ENCODE results near the gene SRPK3.

The SRPK3 gene

DNA sequence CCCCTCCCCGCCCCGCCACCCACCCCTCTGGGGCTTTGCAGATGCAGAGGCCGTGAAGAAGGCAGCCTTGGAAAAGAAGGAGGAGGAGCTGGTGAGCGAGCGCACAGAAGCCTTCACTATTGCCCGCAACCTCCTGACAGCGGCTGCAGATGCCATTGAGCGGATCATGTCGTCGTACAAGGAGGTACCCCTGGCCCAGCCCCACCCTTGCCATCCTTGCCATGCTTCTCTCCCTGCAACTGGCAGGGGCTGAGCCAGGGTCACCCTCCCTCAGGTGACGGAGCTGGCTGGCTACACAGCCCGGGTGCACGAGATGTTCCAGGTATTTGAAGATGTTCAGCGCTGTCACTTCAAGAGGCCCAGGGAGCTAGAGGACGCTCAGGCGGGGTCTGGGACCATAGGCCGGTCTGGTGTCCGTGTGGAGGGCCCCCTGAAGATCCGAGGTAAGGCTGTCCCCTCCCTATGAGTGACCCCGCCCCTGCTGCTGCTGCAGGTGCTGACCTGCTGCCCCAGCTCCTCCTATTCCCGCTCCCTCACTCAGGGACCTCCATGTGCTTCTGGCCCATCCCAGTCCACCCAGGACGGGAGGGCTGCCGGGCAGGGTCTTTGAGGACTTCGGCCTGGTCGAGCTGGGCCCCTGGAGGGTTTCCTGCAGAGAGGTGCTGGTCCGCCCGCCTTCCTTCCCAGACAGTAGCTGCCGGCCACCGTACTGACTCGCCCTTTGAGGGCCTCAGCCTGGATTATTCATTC, 44.6 kb upstream of the SRPK3 start:
- Histone ChIP-seq H3K79me2 (ENCODE audit: insufficient read depth, low read length) (no peaks in the 10 kb centered on the region), H3K4me3 (ENCODE audit: low read depth in 1 of 2, low read length in 2 of 2) (no peak overlapping the region), H4K20me1 (ENCODE audit: insufficient read depth, low read length) (no peaks in the 10 kb centered on the region), H2AFZ (ENCODE audit: low read depth, low read length) (no peak overlapping the region), H3K36me3 (ENCODE audit: insufficient read depth, low read length) (no peaks in the 10 kb centered on the region), H3K4me2 (ENCODE audit: insufficient read depth, low read length) (no peak overlapping the region), H3K27me3 (ENCODE audit: insufficient read depth, low read length, poor library complexity) (no peaks in the 10 kb centered on the region), H3K27ac (ENCODE audit: low read length) (no peak overlapping the region), H3K9me3 (ENCODE audit: insufficient read depth, low read length, severe bottlenecking) (no peaks in the 10 kb centered on the region), H3K4me1 (ENCODE audit: insufficient read depth, low read length) (no peaks in the 10 kb centered on the region), H3K9ac (ENCODE audit: low read depth, low read length) (no peak overlapping the region)
- DNase-seq (no peak), ATAC-seq (ENCODE audit: insufficient read depth, low read depth) (no peak)
- TF ChIP-seq, protein P1, sequence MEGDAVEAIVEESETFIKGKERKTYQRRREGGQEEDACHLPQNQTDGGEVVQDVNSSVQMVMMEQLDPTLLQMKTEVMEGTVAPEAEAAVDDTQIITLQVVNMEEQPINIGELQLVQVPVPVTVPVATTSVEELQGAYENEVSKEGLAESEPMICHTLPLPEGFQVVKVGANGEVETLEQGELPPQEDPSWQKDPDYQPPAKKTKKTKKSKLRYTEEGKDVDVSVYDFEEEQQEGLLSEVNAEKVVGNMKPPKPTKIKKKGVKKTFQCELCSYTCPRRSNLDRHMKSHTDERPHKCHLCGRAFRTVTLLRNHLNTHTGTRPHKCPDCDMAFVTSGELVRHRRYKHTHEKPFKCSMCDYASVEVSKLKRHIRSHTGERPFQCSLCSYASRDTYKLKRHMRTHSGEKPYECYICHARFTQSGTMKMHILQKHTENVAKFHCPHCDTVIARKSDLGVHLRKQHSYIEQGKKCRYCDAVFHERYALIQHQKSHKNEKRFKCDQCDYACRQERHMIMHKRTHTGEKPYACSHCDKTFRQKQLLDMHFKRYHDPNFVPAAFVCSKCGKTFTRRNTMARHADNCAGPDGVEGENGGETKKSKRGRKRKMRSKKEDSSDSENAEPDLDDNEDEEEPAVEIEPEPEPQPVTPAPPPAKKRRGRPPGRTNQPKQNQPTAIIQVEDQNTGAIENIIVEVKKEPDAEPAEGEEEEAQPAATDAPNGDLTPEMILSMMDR (IDR thresholded peaks at IDR 0.05; ENCODE audit: borderline replicate concordance, extremely low read depth, low read length, poor library complexity, severe bottlenecking), result no peak
- TF ChIP-seq EZH2 (IDR thresholded peaks at IDR 0.05; ENCODE audit: borderline replicate concordance, low read depth, low read length, severe bottlenecking), result no peak

DNA sequence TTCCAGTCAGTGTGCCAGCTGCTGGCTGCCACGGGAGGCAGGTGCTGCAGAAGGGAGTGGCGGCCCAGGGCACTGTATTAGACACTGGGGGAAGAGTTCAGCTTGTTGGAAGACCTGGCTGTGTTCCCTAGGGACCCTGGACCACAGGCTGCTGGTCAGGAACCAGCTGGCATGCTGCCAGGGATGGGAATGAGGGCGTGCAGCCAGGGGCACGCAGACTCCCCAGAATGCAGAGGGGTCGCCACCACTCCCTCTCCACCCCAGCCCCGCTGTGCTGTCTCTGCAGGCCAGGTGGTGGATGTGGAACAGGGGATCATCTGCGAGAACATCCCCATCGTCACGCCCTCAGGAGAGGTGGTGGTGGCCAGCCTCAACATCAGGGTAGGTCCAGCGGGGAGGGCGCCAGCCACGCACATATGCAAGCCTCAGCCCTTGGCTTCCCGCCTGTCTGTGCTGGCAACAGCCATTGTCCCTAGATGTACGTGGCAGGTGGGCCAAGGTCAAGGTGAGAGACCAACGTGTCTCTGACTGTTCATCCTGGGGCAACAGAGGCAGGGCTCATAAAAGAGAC, 43.9 kb upstream of the SRPK3 start:
- TF ChIP-seq, protein P1 (IDR thresholded peaks at IDR 0.05; ENCODE audit: borderline replicate concordance, extremely low read depth, low read length, poor library complexity, severe bottlenecking), result no peak
- TF ChIP-seq EZH2 (IDR thresholded peaks at IDR 0.05; ENCODE audit: borderline replicate concordance, low read depth, low read length, severe bottlenecking), result no peak
- H3K36me3 ChIP-seq (ENCODE audit: insufficient read depth, low read length), result no peaks in the 10 kb centered on the region
- H3K4me1 ChIP-seq (ENCODE audit: insufficient read depth, low read length), result no peaks in the 10 kb centered on the region
- H3K79me2 ChIP-seq (ENCODE audit: insufficient read depth, low read length), result no peaks in the 10 kb centered on the region
- H3K27ac ChIP-seq (ENCODE audit: low read length), result no peak overlapping the region
- ATAC-seq (ENCODE audit: insufficient read depth, low read depth) (no peak), DNase-seq (no peak)
- no peak overlapping the region for H3K4me3 ChIP-seq (ENCODE audit: low read depth in 1 of 2, low read length in 2 of 2)
- H3K27me3 ChIP-seq (ENCODE audit: insufficient read depth, low read length, poor library complexity), result no peaks in the 10 kb centered on the region
- no peak overlapping the region for H2AFZ ChIP-seq (ENCODE audit: low read depth, low read length)
- no peaks in the 10 kb centered on the region for H4K20me1 ChIP-seq (ENCODE audit: insufficient read depth, low read length)
- no peaks in the 10 kb centered on the region for H3K9me3 ChIP-seq (ENCODE audit: insufficient read depth, low read length, severe bottlenecking)
- H3K9ac ChIP-seq (ENCODE audit: low read depth, low read length), result no peak overlapping the region
- no peak overlapping the region for H3K4me2 ChIP-seq (ENCODE audit: insufficient read depth, low read length)

DNA sequence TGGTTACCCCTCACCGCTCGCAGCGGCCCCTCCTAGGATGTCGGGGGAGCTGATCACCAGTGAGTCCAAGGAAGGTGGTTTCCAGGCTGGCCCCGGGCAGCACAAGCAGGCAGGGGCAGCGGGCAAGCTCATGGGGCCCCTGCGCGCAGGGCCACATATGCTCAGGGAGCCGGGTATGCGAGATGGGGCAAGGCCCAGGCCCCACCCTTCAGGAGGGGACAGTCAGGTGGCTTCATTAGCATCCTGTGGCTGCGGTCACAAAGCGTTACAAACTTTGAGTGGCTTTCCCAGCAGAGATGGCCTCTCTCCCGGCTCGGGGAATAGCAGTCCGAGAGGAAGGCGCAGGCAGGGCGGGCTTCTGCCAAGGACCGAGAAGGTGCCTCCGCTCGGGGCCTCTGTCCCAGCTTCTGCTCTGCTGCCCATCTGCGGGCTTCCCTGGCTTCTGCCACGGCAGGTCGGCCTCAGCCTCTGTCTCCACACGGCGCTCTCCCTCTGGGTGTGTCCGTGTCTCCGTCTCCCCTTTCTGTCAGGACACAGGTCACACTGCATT, 42.7 kb upstream of the SRPK3 start:
- Histone ChIP-seq H3K4me3 (ENCODE audit: low read depth in 1 of 2, low read length in 2 of 2) (no peak overlapping the region), H3K27me3 (ENCODE audit: insufficient read depth, low read length, poor library complexity) (no peaks in the 10 kb centered on the region), H4K20me1 (ENCODE audit: insufficient read depth, low read length) (no peaks in the 10 kb centered on the region), H3K4me2 (ENCODE audit: insufficient read depth, low read length) (no peak overlapping the region), H3K9ac (ENCODE audit: low read depth, low read length) (no peak overlapping the region), H3K9me3 (ENCODE audit: insufficient read depth, low read length, severe bottlenecking) (no peaks in the 10 kb centered on the region), H3K4me1 (ENCODE audit: insufficient read depth, low read length) (no peaks in the 10 kb centered on the region), H2AFZ (ENCODE audit: low read depth, low read length) (no peak overlapping the region), H3K36me3 (ENCODE audit: insufficient read depth, low read length) (no peaks in the 10 kb centered on the region), H3K79me2 (ENCODE audit: insufficient read depth, low read length) (no peaks in the 10 kb centered on the region), H3K27ac (ENCODE audit: low read length) (no peak overlapping the region)
- no peak for ATAC-seq (ENCODE audit: insufficient read depth, low read depth)
- TF ChIP-seq, protein P1 (IDR thresholded peaks at IDR 0.05; ENCODE audit: borderline replicate concordance, extremely low read depth, low read length, poor library complexity, severe bottlenecking), result no peak
- no peak for TF ChIP-seq EZH2 (IDR thresholded peaks at IDR 0.05; ENCODE audit: borderline replicate concordance, low read depth, low read length, severe bottlenecking)
- DNase-seq, result no peak
